HepG2 (cell line): ENCODE measurements around the gene CELF5. TPM values are rescaled to one million over a fixed set of nuclear protein-coding genes. Genes with fewer than 3 reads are reported as not detected.

ENCODE experiments used
- ATF7-NPFF ChIP-seq: sonication (generic); formaldehyde crosslinking; IDR thresholded peaks from 2 replicates; pipeline ENCODE4 v1.8.1; 2023; ENCODE audit warnings: mild to moderate bottlenecking, low read depth, missing genetic modification reagents, moderate library complexity
- ESRRA ChIP-seq: sonication (generic); formaldehyde crosslinking; IDR thresholded peaks from 2 replicates; pipeline ENCODE4 v1.5.1; 2020; ENCODE audit warnings: mild to moderate bottlenecking, low read depth, missing genetic modification reagents
- MED13 ChIP-seq: sonication (generic); formaldehyde crosslinking; IDR thresholded peaks from 2 replicates; pipeline ENCODE4 v1.5.0; 2020; ENCODE audit warnings: missing genetic modification reagents
- MXI1 ChIP-seq: IDR thresholded peaks from 3 replicates; pipeline ENCODE4 v1.6.1; 2012; ENCODE audit warnings: low read depth, low read length, inconsistent platforms, borderline replicate concordance
- PITX1 ChIP-seq: sonication (generic); formaldehyde crosslinking; IDR thresholded peaks from 2 replicates; pipeline ENCODE4 v1.5.1; 2020; ENCODE audit warnings: mild to moderate bottlenecking, missing genetic modification reagents
- ZNF547 ChIP-seq: sonication (generic); formaldehyde crosslinking; IDR thresholded peaks from 2 replicates; pipeline ENCODE4 v1.5.1; 2020; ENCODE audit warnings: mild to moderate bottlenecking, missing genetic modification reagents
- ZNF709 ChIP-seq: sonication (generic); formaldehyde crosslinking; IDR thresholded peaks from 2 replicates; pipeline ENCODE4 v1.5.0; 2020; ENCODE audit warnings: mild to moderate bottlenecking, missing genetic modification reagents
- ZNF737 ChIP-seq: sonication (generic); formaldehyde crosslinking; IDR thresholded peaks from 2 replicates; pipeline ENCODE4 v1.5.0; 2020; ENCODE audit warnings: missing genetic modification reagents, mild to moderate bottlenecking, borderline replicate concordance
- polyA plus RNA-seq, 8 experiments: library from polyadenylated mRNA; depleted of rRNA in 3 of 8; stranded (reverse) in 7 of 8; unstranded in 1 of 8; fragments of >200 nt; fragmentation: Illumina TruSeq in 4 of 8; extraction: Trizol in 4 of 8; gene quantifications; 2 replicates each; pipeline versions ENCODE4 v1.2.1 to v1.2.3, GENCODE V29; 2011 to 2016; ENCODE audit warnings: low read depth in 4 of 8, missing spikeins in 1 of 8, mixed read lengths in 1 of 8; ENCODE audit not compliant: insufficient read depth in 1 of 8
- total RNA-seq, 5 experiments: library from RNA; depleted of rRNA; stranded (reverse); fragments of >200 nt; fragmentation: Illumina TruSeq; extraction: Trizol; gene quantifications; 2 replicates each; pipeline ENCODE4 v1.2.3, GENCODE V29; 2016; ENCODE audit warnings: low read depth in 1 of 5
- TF ChIP-seq, protein P1 (sequence below): sonication (generic); formaldehyde crosslinking; IDR thresholded peaks from 2 replicates; pipeline ENCODE4 v1.5.0; 2020; ENCODE audit warnings: mild to moderate bottlenecking, missing genetic modification reagents, borderline replicate concordance
- TF ChIP-seq, protein P2 (sequence below): sonication (generic); formaldehyde crosslinking; IDR thresholded peaks from 2 replicates; pipeline ENCODE4 v1.4.0; 2020; ENCODE audit warnings: mild to moderate bottlenecking, missing genetic modification reagents
- TF ChIP-seq, protein P3 (sequence below): fragments of 450-650 bp; IDR thresholded peaks from 2 replicates; pipeline ENCODE4 v1.6.1; 2017; ENCODE audit warnings: mild to moderate bottlenecking
- TF ChIP-seq, protein P4 (sequence below): sonication (generic); formaldehyde crosslinking; IDR thresholded peaks from 2 replicates; pipeline ENCODE4 v1.4.0; 2020; ENCODE audit warnings: mild to moderate bottlenecking, missing genetic modification reagents
- TF ChIP-seq, protein P5 (sequence below): sonication (generic); formaldehyde crosslinking; IDR thresholded peaks from 2 replicates; pipeline ENCODE4 v1.9.0; 2022; ENCODE audit warnings: missing genetic modification reagents, mild to moderate bottlenecking, borderline replicate concordance
- TF ChIP-seq, protein P6 (sequence below): sonication (generic); formaldehyde crosslinking; IDR thresholded peaks from 2 replicates; pipeline ENCODE4 v1.4.0; 2020; ENCODE audit warnings: missing genetic modification reagents

Gene CELF5
- total and polyA plus RNA-seq, 2 of the 13 experiments (the other 11 are each of a cell fraction or from before 2014, with no cell fraction given), result 0.31 to 0.84 TPM

DNA sequence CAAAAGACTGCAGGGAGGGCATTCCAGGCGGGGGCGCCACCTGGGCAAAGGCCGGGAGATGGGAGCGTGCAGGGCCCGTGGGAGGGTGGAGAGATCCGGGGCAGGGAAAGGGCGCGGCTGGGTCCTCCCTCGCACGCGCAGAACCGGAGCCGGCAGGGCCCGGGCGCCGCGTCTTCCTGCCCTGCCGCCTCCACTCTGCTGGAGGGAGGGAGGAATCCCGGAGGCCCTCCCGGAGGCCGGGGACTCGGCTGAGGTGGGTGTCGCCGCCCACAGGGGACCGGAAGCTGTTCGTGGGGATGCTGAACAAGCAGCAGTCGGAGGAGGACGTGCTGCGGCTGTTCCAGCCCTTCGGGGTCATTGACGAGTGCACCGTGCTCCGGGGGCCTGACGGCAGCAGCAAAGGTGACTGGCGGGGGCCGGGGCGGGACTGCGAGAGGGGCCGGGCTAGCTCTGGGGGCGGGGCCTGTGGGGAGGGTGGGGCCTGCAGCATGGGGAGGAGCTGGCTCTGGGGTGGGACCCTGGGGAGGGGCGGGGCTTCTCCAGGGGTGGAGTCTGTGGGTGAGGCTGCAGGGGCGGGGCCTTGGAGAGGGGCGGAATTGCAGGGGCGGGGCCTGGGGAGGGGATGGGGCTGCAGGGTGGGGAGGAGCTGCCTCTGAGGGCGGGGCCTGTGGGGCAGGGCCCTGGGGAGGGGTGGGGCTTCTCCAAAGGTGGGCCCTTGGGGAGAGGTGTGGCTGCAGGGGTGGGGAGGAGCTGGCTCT, 51.3 kb downstream of the CELF5 start (continued):
- TF ChIP-seq, protein P1, sequence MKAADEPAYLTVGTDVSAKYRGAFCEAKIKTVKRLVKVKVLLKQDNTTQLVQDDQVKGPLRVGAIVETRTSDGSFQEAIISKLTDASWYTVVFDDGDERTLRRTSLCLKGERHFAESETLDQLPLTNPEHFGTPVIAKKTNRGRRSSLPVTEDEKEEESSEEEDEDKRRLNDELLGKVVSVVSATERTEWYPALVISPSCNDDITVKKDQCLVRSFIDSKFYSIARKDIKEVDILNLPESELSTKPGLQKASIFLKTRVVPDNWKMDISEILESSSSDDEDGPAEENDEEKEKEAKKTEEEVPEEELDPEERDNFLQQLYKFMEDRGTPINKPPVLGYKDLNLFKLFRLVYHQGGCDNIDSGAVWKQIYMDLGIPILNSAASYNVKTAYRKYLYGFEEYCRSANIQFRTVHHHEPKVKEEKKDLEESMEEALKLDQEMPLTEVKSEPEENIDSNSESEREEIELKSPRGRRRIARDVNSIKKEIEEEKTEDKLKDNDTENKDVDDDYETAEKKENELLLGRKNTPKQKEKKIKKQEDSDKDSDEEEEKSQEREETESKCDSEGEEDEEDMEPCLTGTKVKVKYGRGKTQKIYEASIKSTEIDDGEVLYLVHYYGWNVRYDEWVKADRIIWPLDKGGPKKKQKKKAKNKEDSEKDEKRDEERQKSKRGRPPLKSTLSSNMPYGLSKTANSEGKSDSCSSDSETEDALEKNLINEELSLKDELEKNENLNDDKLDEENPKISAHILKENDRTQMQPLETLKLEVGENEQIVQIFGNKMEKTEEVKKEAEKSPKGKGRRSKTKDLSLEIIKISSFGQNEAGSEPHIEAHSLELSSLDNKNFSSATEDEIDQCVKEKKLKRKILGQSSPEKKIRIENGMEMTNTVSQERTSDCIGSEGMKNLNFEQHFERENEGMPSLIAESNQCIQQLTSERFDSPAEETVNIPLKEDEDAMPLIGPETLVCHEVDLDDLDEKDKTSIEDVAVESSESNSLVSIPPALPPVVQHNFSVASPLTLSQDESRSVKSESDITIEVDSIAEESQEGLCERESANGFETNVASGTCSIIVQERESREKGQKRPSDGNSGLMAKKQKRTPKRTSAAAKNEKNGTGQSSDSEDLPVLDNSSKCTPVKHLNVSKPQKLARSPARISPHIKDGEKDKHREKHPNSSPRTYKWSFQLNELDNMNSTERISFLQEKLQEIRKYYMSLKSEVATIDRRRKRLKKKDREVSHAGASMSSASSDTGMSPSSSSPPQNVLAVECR (CRISPR knock-in tag), result peak; percentile 48; the same call in 1 of the 2 replicates
- TF ChIP-seq ZNF737, result no peak
- TF ChIP-seq, protein P2, sequence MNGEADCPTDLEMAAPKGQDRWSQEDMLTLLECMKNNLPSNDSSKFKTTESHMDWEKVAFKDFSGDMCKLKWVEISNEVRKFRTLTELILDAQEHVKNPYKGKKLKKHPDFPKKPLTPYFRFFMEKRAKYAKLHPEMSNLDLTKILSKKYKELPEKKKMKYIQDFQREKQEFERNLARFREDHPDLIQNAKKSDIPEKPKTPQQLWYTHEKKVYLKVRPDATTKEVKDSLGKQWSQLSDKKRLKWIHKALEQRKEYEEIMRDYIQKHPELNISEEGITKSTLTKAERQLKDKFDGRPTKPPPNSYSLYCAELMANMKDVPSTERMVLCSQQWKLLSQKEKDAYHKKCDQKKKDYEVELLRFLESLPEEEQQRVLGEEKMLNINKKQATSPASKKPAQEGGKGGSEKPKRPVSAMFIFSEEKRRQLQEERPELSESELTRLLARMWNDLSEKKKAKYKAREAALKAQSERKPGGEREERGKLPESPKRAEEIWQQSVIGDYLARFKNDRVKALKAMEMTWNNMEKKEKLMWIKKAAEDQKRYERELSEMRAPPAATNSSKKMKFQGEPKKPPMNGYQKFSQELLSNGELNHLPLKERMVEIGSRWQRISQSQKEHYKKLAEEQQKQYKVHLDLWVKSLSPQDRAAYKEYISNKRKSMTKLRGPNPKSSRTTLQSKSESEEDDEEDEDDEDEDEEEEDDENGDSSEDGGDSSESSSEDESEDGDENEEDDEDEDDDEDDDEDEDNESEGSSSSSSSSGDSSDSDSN, result peak; percentile 56; the same call in 1 of the 2 replicates
- no peak for TF ChIP-seq ZNF709 (CRISPR knock-in tag)
- TF ChIP-seq PITX1 (CRISPR knock-in tag), result peak; percentile 70
- no peak; the same call in 2 of the 3 replicates for TF ChIP-seq MXI1
- no peak for TF ChIP-seq ESRRA (CRISPR knock-in tag)
- TF ChIP-seq, protein P3, sequence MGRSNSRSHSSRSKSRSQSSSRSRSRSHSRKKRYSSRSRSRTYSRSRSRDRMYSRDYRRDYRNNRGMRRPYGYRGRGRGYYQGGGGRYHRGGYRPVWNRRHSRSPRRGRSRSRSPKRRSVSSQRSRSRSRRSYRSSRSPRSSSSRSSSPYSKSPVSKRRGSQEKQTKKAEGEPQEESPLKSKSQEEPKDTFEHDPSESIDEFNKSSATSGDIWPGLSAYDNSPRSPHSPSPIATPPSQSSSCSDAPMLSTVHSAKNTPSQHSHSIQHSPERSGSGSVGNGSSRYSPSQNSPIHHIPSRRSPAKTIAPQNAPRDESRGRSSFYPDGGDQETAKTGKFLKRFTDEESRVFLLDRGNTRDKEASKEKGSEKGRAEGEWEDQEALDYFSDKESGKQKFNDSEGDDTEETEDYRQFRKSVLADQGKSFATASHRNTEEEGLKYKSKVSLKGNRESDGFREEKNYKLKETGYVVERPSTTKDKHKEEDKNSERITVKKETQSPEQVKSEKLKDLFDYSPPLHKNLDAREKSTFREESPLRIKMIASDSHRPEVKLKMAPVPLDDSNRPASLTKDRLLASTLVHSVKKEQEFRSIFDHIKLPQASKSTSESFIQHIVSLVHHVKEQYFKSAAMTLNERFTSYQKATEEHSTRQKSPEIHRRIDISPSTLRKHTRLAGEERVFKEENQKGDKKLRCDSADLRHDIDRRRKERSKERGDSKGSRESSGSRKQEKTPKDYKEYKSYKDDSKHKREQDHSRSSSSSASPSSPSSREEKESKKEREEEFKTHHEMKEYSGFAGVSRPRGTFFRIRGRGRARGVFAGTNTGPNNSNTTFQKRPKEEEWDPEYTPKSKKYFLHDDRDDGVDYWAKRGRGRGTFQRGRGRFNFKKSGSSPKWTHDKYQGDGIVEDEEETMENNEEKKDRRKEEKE, result no peak
- TF ChIP-seq, protein P4, sequence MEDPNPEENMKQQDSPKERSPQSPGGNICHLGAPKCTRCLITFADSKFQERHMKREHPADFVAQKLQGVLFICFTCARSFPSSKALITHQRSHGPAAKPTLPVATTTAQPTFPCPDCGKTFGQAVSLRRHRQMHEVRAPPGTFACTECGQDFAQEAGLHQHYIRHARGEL (CRISPR knock-in tag), result no peak
- TF ChIP-seq, protein P5, sequence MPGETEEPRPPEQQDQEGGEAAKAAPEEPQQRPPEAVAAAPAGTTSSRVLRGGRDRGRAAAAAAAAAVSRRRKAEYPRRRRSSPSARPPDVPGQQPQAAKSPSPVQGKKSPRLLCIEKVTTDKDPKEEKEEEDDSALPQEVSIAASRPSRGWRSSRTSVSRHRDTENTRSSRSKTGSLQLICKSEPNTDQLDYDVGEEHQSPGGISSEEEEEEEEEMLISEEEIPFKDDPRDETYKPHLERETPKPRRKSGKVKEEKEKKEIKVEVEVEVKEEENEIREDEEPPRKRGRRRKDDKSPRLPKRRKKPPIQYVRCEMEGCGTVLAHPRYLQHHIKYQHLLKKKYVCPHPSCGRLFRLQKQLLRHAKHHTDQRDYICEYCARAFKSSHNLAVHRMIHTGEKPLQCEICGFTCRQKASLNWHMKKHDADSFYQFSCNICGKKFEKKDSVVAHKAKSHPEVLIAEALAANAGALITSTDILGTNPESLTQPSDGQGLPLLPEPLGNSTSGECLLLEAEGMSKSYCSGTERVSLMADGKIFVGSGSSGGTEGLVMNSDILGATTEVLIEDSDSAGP, result peak; percentile 78; the same call in 1 of the 2 replicates
- 0 out of 2 replicates have a peak, but pooled peaks have one; percentile 24 for TF ChIP-seq ZNF547 (CRISPR knock-in tag)
- 0 out of 2 replicates have a peak, but pooled peaks have one; percentile 24 for TF ChIP-seq MED13 (CRISPR knock-in tag)
- TF ChIP-seq, protein P6, sequence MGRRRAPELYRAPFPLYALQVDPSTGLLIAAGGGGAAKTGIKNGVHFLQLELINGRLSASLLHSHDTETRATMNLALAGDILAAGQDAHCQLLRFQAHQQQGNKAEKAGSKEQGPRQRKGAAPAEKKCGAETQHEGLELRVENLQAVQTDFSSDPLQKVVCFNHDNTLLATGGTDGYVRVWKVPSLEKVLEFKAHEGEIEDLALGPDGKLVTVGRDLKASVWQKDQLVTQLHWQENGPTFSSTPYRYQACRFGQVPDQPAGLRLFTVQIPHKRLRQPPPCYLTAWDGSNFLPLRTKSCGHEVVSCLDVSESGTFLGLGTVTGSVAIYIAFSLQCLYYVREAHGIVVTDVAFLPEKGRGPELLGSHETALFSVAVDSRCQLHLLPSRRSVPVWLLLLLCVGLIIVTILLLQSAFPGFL, result no peak
- no peak for TF ChIP-seq ATF7-NPFF (CRISPR knock-in tag)
